Astrocyte of the cerebellum (primary cell): Measurements from ENCODE around the gene FKBP14.

ENCODE experiments used
- DNase-seq: peaks from one replicate; pipeline ENCODE4 v3.0.0-alpha.2; 2011; ENCODE audit warnings: low read depth
- H3K4me3 ChIP-seq: 2 replicates; pipeline ENCODE4 v1.5.1; 2011; ENCODE audit warnings: mild to moderate bottlenecking, low read depth, low read length, moderate library complexity
- in situ Hi-C: cut with HindIII; loops from 2 replicates; pipeline ENCODE4 v1.10.0; 2017; ENCODE audit warnings: low sequenced_read_pairs
- TF ChIP-seq, protein P1 (sequence below): IDR thresholded peaks from 2 replicates; pipeline ENCODE4 v1.5.1; 2012; ENCODE audit warnings: low read length, low read depth, moderate library complexity, mild to moderate bottlenecking; ENCODE audit errors: missing control alignments

Gene FKBP14

GRCh38 chr7:30038196-30038980 is 11.9 kb upstream of the FKBP14 start:
- in situ Hi-C loops = no loop called here
- TF ChIP-seq, protein P1, sequence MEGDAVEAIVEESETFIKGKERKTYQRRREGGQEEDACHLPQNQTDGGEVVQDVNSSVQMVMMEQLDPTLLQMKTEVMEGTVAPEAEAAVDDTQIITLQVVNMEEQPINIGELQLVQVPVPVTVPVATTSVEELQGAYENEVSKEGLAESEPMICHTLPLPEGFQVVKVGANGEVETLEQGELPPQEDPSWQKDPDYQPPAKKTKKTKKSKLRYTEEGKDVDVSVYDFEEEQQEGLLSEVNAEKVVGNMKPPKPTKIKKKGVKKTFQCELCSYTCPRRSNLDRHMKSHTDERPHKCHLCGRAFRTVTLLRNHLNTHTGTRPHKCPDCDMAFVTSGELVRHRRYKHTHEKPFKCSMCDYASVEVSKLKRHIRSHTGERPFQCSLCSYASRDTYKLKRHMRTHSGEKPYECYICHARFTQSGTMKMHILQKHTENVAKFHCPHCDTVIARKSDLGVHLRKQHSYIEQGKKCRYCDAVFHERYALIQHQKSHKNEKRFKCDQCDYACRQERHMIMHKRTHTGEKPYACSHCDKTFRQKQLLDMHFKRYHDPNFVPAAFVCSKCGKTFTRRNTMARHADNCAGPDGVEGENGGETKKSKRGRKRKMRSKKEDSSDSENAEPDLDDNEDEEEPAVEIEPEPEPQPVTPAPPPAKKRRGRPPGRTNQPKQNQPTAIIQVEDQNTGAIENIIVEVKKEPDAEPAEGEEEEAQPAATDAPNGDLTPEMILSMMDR = no peak
- DNase-seq = no peak
- no peak overlapping the region for H3K4me3 ChIP-seq

DNA sequence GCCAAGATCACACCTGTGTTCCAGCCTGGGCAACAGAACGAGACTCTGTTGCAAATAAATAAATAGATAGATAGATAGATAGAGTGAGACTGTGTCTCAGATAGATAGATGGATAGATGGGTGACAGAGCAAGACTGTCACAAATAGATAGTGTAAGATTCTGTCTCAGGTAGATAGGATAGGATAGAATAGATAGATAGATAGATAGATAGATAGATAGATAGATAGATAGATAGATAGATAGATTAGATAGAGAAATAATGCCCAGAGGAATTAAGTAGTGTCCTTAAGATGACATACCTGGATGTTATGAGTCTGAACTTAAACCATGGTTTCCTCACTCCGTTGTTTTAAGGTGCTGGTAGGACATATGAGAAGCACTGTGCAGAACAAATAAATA is 9.7 kb upstream of the FKBP14 start:
- TF ChIP-seq, protein P1 = no peak
- in situ Hi-C loops = no loop called here
- no peak overlapping the region for H3K4me3 ChIP-seq
- DNase-seq = no peak

- no peak for DNase-seq
- H3K4me3 ChIP-seq = no peak overlapping the region
- in situ Hi-C loops = no loop called here
- TF ChIP-seq, protein P1 = no peak
Observed at GRCh38 chr7:30034501-30034900, 8.0 kb upstream of the FKBP14 start.

DNA sequence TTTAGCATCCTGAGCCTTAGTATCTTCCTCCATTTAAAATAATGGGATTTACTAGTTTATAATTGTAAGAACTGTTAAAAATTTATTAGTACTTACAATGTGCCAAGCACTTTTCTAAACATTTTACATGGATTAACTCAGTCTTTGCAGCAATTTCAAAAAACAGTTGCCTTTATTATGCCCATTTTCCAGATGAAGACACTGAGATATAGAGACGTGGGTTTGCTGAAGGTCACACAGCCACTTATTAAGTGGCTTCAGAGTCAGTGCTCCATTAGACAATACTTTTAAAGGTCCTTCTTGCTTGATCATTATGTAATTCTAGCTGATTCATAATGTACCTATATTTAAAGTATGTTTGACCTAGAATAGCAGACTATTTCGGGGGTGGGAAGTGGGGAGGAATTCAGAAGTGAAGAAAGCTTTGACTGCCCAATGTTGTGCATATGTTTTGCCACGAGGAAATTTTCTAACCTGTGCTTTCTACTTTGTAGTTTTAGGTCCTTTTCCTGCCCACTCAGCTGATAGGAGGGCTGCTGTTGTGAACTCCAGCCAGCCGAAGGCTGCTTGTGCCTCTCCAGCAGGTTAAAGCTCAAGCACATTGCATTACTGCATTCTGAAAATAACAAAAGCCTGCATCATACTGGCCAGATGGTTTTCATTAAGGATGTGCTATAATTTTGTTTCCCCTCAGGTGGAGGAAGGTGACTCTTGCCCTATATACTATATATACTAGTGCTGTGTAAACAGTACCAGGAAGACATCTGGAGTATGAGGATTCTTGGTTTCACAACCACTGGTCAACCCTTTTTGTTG is 6.0 kb upstream of the FKBP14 start:
- DNase-seq = peak; percentile 33
- in situ Hi-C loops = no loop called here
- TF ChIP-seq, protein P1 = no peak
- H3K4me3 ChIP-seq = no peak overlapping the region

DNA sequence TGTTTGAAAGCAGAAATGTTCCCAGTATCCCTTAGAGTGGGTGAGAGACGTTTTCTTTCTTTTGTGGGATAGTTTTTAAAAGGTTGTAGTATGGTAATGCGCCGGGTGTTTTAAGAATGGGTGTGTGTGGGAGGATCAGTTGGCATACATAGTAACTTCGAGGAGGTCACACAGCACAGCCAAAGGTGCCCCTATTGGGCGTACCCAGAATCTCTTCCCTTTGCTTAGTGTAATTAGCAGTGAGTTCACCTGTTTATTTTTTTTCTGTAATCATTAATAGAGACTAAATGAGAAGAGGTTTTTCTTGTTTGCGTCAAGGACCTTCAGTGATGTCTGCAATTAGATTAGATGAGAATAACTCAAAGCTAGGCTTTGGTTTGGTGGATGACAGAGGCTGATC is 3.2 kb upstream of the FKBP14 start:
- peak overlapping the region; percentile 77 for H3K4me3 ChIP-seq
- TF ChIP-seq, protein P1 = no peak
- in situ Hi-C loops = loop anchor here (5.0 kb wide), 1 partner anchor 33 kb away; no protein-coding TSS in a partner anchor
- DNase-seq = no peak

GRCh38 chr7:30028749-30029635 is 2.5 kb upstream of the FKBP14 start:
- TF ChIP-seq, protein P1 = no peak
- in situ Hi-C loops = loop anchor here (5.0 kb wide), 1 partner anchor 33 kb away; no protein-coding TSS in a partner anchor
- peak overlapping the region; percentile 77 for H3K4me3 ChIP-seq
- DNase-seq = no peak
